GM12878 (cell line): ENCODE data around the gene RRM2. TPM values are rescaled to one million over a fixed set of nuclear protein-coding genes. Genes with fewer than 3 reads are reported as not detected.

Experiments used
- ASH2L ChIP-seq: fragments of 300-600, 200-600 bp; sonication (generic); IDR thresholded peaks from 2 replicates; pipeline ENCODE4 v1.6.1; 2017; ENCODE audit warnings: low read depth, mild to moderate bottlenecking, borderline replicate concordance
- BRCA1 ChIP-seq: IDR thresholded peaks from 2 replicates; pipeline ENCODE4 v1.6.1; 2011; ENCODE audit warnings: low read depth, low read length, improper control_type of control experiment
- CHD4 ChIP-seq: fragments of 200-600 bp; sonication (generic); IDR thresholded peaks from 2 replicates; pipeline ENCODE4 v1.6.1; 2016; ENCODE audit warnings: mild to moderate bottlenecking
- EED ChIP-seq: sonication (generic); IDR thresholded peaks from 2 replicates; pipeline ENCODE4 v1.6.1; 2016; ENCODE audit warnings: antibody characterized with exemption, low read depth
- EP300 ChIP-seq, 2 experiments: fragments of 150-350 bp in 1 of 2; IDR thresholded peaks; 2 replicates each; pipeline ENCODE4 v1.6.1; 2011 to 2012; ENCODE audit warnings: low read depth in 2 of 2, low read length in 2 of 2, borderline replicate concordance in 1 of 2, improper control_type of control experiment in 1 of 2, inconsistent platforms in 1 of 2; ENCODE audit not compliant: control insufficient read depth in 1 of 2
- GATAD2B ChIP-seq: fragments of 450-650 bp; conservative IDR thresholded peaks from 2 replicates; pipeline ENCODE4 v1.6.1; 2017; ENCODE audit warnings: low read depth, mild to moderate bottlenecking, moderate library complexity
- HDGF ChIP-seq: fragments of 450-650 bp; IDR thresholded peaks from 2 replicates; pipeline ENCODE4 v1.6.1; 2016; ENCODE audit warnings: antibody characterized with exemption
- PML ChIP-seq: IDR thresholded peaks from 2 replicates; pipeline ENCODE4 v1.6.1; 2012; ENCODE audit warnings: low read length, inconsistent platforms
- POLR2A ChIP-seq: IDR thresholded peaks from 2 replicates; pipeline ENCODE4 v1.6.1; 2011; ENCODE audit warnings: low read depth, mild to moderate bottlenecking, low read length
- POLR2AphosphoS2 ChIP-seq: IDR thresholded peaks from 2 replicates; pipeline ENCODE4 v1.6.1; 2011; ENCODE audit warnings: low read depth, mild to moderate bottlenecking, low read length, improper control_type of control experiment, moderate library complexity
- POU2F2 ChIP-seq: IDR thresholded peaks from 3 replicates; pipeline ENCODE4 v1.6.1; 2011; ENCODE audit warnings: low read depth, mild to moderate bottlenecking, low read length, borderline replicate concordance
- RAD51 ChIP-seq: fragments of 450-650 bp; IDR thresholded peaks from 2 replicates; pipeline ENCODE4 v1.6.1; 2016; ENCODE audit warnings: moderate library complexity, mild to moderate bottlenecking, inconsistent platforms
- RCOR1 ChIP-seq: conservative IDR thresholded peaks from 2 replicates; pipeline ENCODE4 v1.6.1; 2012; ENCODE audit warnings: low read depth, low read length, improper control_type of control experiment
- ZZZ3 ChIP-seq: IDR thresholded peaks from 2 replicates; pipeline ENCODE4 v1.6.1; 2011; ENCODE audit warnings: low read depth; ENCODE audit not compliant: control insufficient read depth, insufficient read length
- polyA plus RNA-seq, 11 experiments: library from polyadenylated mRNA; depleted of rRNA in 4 of 11; unstranded in 6 of 11; stranded (reverse) in 5 of 11; fragments of >200 nt; fragmentation: Nextera tagmentation in 4 of 11; fragmentation: Illumina TruSeq in 1 of 11; extraction: Ambion mirVana in 4 of 11; extraction: Trizol in 1 of 11; gene quantifications; 1 replicate in 1 of 11; 2 replicates in 10 of 11; pipeline versions ENCODE4 v1.2.1 to v1.2.3, GENCODE V29; 2011 to 2016; ENCODE audit warnings: inconsistent platforms in 2 of 11, missing spikeins in 2 of 11, low read depth in 1 of 11
- total RNA-seq, 4 experiments: library from RNA; depleted of rRNA in 3 of 4; stranded (reverse); fragments of >200 nt in 3 of 4; fragmentation: Illumina TruSeq in 1 of 4; extraction: Trizol in 1 of 4; gene quantifications; 2 replicates each; pipeline versions ENCODE4 v1.2.1 to v1.2.3, GENCODE V29; 2013 to 2021
- TF ChIP-seq, protein P1 (sequence below): fragments of 450-650 bp; IDR thresholded peaks from 2 replicates; pipeline ENCODE4 v1.6.1; 2016; ENCODE audit warnings: mild to moderate bottlenecking
- TF ChIP-seq, protein P2 (sequence below): fragments of 450-650 bp; IDR thresholded peaks from 2 replicates; pipeline ENCODE4 v1.6.1; 2017; ENCODE audit warnings: mild to moderate bottlenecking, moderate library complexity
- TF ChIP-seq, protein P3 (sequence below): IDR thresholded peaks from 2 replicates; pipeline ENCODE4 v1.6.1; 2011; ENCODE audit warnings: mild to moderate bottlenecking, low read depth, low read length, moderate library complexity; ENCODE audit not compliant: insufficient replicate concordance
- TF ChIP-seq, protein P4 (sequence below): fragments of 450-650 bp; IDR thresholded peaks from 2 replicates; pipeline ENCODE4 v1.6.1; 2017; ENCODE audit warnings: mild to moderate bottlenecking, low read depth, inconsistent platforms; ENCODE audit not compliant: poor library complexity, severe bottlenecking
- TF ChIP-seq, protein P5 (sequence below): fragments of 450-650 bp; IDR thresholded peaks from 2 replicates; pipeline ENCODE4 v1.6.1; 2017; ENCODE audit warnings: low read depth, mild to moderate bottlenecking, moderate library complexity

Gene RRM2
- total and polyA plus RNA-seq, 10 of the 15 experiments (the other 5 are each of a cell fraction or from before 2014, with no cell fraction given): 54.4 to 771 (median 159) TPM

DNA sequence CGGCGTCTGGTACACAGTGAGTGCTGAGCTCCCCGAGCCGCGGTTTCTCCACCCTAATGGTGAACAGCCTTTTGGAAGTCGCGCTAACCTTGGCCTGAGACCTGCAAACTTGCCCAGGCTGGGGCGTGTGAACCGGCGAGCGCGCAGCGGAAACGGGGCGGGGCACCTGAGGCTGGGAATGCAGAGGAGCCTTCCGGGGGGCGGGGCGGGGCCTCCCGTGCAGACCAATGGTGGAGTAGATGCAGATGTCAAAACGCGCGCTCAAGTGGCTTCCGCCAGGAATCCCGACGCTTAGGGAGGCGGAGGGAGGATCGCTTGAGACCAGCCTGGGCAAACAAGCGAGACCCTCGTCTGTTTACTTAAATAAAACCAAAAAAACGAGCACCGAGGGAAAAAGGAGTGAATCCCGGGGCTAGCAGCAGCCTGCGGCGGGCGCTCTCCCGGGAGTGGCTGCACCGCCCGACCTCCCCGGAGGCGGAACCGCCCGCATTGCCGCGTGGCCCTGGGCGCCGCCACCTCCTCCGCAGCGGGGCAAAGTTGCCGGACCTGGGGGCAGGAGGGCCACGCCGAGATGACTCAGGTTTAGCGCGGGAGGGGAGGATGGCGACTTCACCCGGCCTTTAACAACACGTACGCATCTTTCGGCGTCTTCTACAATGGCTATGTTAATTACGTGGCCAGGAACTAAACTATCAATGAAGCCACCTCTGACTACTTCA is 2.2 kb upstream of the RRM2 start (continued):
- TF ChIP-seq RCOR1: no peak
- peak in 1 of 2 experiments; percentile 12; a peak in 1 of 4 replicates for TF ChIP-seq EP300 (IDR thresholded peaks at IDR 0.05; ENCODE audit: borderline replicate concordance in 1 of 2, control insufficient read depth in 1 of 2, low read depth in 2 of 2, low read length in 2 of 2)
- TF ChIP-seq POU2F2: peak; percentile 75; the same call in 1 of the 3 replicates
- peak; percentile 33; the same call in 1 of the 2 replicates for TF ChIP-seq EED
- TF ChIP-seq, protein P1, sequence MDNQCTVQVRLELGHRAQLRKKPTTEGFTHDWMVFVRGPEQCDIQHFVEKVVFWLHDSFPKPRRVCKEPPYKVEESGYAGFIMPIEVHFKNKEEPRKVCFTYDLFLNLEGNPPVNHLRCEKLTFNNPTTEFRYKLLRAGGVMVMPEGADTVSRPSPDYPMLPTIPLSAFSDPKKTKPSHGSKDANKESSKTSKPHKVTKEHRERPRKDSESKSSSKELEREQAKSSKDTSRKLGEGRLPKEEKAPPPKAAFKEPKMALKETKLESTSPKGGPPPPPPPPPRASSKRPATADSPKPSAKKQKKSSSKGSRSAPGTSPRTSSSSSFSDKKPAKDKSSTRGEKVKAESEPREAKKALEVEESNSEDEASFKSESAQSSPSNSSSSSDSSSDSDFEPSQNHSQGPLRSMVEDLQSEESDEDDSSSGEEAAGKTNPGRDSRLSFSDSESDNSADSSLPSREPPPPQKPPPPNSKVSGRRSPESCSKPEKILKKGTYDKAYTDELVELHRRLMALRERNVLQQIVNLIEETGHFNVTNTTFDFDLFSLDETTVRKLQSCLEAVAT: peak; percentile 70
- TF ChIP-seq POLR2A: peak; percentile 90
- TF ChIP-seq PML: peak; percentile 92; the same call in 1 of the 2 replicates
- TF ChIP-seq, protein P2, sequence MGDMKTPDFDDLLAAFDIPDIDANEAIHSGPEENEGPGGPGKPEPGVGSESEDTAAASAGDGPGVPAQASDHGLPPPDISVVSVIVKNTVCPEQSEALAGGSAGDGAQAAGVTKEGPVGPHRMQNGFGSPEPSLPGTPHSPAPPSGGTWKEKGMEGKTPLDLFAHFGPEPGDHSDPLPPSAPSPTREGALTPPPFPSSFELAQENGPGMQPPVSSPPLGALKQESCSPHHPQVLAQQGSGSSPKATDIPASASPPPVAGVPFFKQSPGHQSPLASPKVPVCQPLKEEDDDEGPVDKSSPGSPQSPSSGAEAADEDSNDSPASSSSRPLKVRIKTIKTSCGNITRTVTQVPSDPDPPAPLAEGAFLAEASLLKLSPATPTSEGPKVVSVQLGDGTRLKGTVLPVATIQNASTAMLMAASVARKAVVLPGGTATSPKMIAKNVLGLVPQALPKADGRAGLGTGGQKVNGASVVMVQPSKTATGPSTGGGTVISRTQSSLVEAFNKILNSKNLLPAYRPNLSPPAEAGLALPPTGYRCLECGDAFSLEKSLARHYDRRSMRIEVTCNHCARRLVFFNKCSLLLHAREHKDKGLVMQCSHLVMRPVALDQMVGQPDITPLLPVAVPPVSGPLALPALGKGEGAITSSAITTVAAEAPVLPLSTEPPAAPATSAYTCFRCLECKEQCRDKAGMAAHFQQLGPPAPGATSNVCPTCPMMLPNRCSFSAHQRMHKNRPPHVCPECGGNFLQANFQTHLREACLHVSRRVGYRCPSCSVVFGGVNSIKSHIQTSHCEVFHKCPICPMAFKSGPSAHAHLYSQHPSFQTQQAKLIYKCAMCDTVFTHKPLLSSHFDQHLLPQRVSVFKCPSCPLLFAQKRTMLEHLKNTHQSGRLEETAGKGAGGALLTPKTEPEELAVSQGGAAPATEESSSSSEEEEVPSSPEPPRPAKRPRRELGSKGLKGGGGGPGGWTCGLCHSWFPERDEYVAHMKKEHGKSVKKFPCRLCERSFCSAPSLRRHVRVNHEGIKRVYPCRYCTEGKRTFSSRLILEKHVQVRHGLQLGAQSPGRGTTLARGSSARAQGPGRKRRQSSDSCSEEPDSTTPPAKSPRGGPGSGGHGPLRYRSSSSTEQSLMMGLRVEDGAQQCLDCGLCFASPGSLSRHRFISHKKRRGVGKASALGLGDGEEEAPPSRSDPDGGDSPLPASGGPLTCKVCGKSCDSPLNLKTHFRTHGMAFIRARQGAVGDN: peak; percentile 68; the same call in 1 of the 2 replicates
- no peak for TF ChIP-seq BRCA1
- TF ChIP-seq, protein P3, sequence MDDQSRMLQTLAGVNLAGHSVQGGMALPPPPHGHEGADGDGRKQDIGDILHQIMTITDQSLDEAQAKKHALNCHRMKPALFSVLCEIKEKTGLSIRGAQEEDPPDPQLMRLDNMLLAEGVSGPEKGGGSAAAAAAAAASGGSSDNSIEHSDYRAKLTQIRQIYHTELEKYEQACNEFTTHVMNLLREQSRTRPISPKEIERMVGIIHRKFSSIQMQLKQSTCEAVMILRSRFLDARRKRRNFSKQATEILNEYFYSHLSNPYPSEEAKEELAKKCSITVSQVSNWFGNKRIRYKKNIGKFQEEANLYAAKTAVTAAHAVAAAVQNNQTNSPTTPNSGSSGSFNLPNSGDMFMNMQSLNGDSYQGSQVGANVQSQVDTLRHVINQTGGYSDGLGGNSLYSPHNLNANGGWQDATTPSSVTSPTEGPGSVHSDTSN: peak; percentile 18
- TF ChIP-seq, protein P4, sequence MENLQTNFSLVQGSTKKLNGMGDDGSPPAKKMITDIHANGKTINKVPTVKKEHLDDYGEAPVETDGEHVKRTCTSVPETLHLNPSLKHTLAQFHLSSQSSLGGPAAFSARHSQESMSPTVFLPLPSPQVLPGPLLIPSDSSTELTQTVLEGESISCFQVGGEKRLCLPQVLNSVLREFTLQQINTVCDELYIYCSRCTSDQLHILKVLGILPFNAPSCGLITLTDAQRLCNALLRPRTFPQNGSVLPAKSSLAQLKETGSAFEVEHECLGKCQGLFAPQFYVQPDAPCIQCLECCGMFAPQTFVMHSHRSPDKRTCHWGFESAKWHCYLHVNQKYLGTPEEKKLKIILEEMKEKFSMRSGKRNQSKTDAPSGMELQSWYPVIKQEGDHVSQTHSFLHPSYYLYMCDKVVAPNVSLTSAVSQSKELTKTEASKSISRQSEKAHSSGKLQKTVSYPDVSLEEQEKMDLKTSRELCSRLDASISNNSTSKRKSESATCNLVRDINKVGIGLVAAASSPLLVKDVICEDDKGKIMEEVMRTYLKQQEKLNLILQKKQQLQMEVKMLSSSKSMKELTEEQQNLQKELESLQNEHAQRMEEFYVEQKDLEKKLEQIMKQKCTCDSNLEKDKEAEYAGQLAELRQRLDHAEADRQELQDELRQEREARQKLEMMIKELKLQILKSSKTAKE: no peak
- TF ChIP-seq, protein P5, sequence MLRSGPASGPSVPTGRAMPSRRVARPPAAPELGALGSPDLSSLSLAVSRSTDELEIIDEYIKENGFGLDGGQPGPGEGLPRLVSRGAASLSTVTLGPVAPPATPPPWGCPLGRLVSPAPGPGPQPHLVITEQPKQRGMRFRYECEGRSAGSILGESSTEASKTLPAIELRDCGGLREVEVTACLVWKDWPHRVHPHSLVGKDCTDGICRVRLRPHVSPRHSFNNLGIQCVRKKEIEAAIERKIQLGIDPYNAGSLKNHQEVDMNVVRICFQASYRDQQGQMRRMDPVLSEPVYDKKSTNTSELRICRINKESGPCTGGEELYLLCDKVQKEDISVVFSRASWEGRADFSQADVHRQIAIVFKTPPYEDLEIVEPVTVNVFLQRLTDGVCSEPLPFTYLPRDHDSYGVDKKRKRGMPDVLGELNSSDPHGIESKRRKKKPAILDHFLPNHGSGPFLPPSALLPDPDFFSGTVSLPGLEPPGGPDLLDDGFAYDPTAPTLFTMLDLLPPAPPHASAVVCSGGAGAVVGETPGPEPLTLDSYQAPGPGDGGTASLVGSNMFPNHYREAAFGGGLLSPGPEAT: peak; percentile 85
- TF ChIP-seq ASH2L: no peak
- TF ChIP-seq CHD4: no peak
- peak; percentile 58; the same call in 1 of the 2 replicates for TF ChIP-seq HDGF
- no peak for TF ChIP-seq ZZZ3
- TF ChIP-seq POLR2AphosphoS2: peak; percentile 58; the same call in 1 of the 2 replicates
- TF ChIP-seq RAD51: no peak
- peak; percentile 77 for TF ChIP-seq GATAD2B
